HEK293 (cell line): ENCODE results near the gene GPR35.

Source experiments
- CTCF ChIA-PET: fragments of 350-600 bp; formaldehyde crosslinking; extraction: SDS; loops from one replicate; lab custom pipeline; 2021; ENCODE audit warnings: antibody characterized with exemption; lab: Yijun Ruan, JAX
- POLR2A ChIA-PET: fragments of 300-600 bp; formaldehyde crosslinking; extraction: SDS; loops from one replicate; lab custom pipeline; 2020; ENCODE audit warnings: antibody characterized with exemption, inconsistent platforms; lab: Yijun Ruan, JAX
- H3K27ac ChIP-seq: fragments of 200-500 bp; sonication (Bioruptor generic); 2 replicates; pipeline ENCODE4 v1.5.1; 2014; ENCODE audit warnings: low read depth, low read length, control low read depth, inconsistent platforms; ENCODE audit errors: extremely low read depth
- H3K36me3 ChIP-seq, 2 experiments: fragments of 200-500 bp in 1 of 2; sonication (Bioruptor generic) in 1 of 2; 1 replicate in 1 of 2; 2 replicates in 1 of 2; pipeline ENCODE4 v1.5.1; 2014 to 2017; ENCODE audit warnings: inconsistent platforms in 2 of 2, low read length in 2 of 2; ENCODE audit not compliant: control insufficient read depth in 2 of 2, insufficient read depth in 1 of 2
- H3K4me1 ChIP-seq: fragments of 200-500 bp; sonication (Bioruptor generic); 2 replicates; pipeline ENCODE4 v1.5.1; 2014; ENCODE audit warnings: mild to moderate bottlenecking, low read length, inconsistent platforms; ENCODE audit not compliant: control insufficient read depth, insufficient read depth
- H3K4me3 ChIP-seq: 2 replicates; pipeline ENCODE4 v1.5.1; 2011; ENCODE audit warnings: low read depth, mild to moderate bottlenecking, control low read depth, low read length, moderate library complexity
- H3K9me3 ChIP-seq: fragments of 200-500 bp; sonication (Bioruptor generic); 2 replicates; pipeline ENCODE4 v1.5.1; 2014; ENCODE audit warnings: low read depth, low read length, inconsistent platforms; ENCODE audit not compliant: control insufficient read depth, insufficient read depth
- BCL11B ChIP-seq: fragments of 450-650 bp; formaldehyde crosslinking; IDR thresholded peaks from 2 replicates; pipeline ENCODE4 v1.5.1; 2016; ENCODE audit warnings: low read depth, missing biosample characterization, missing genetic modification characterization
- HOXC10 ChIP-seq: sonication (generic); formaldehyde crosslinking; IDR thresholded peaks from 2 replicates; pipeline ENCODE4 v1.8.1; 2023; ENCODE audit warnings: mild to moderate bottlenecking, missing genetic modification reagents
- OSR2 ChIP-seq: fragments of 450-650 bp; formaldehyde crosslinking; IDR thresholded peaks from 2 replicates; pipeline ENCODE4 v1.5.1; 2016; ENCODE audit warnings: missing biosample characterization, missing genetic modification characterization
- REPIN1 ChIP-seq: fragments of 450-650 bp; formaldehyde crosslinking; IDR thresholded peaks from 2 replicates; pipeline ENCODE4 v1.5.1; 2017; ENCODE audit warnings: missing biosample characterization, missing genetic modification characterization, low read depth
- YY1 ChIP-seq: fragments of 450-650 bp; formaldehyde crosslinking; IDR thresholded peaks from 2 replicates; pipeline ENCODE4 v1.5.1; 2018; ENCODE audit warnings: missing biosample characterization, missing genetic modification characterization
- YY2 ChIP-seq: fragments of 450-650 bp; formaldehyde crosslinking; IDR thresholded peaks from 2 replicates; pipeline ENCODE4 v1.5.1; 2016; ENCODE audit warnings: missing biosample characterization, missing genetic modification characterization
- ZBTB1 ChIP-seq: fragments of 450-650 bp; formaldehyde crosslinking; IDR thresholded peaks from 2 replicates; pipeline ENCODE4 v1.5.1; 2016; ENCODE audit warnings: missing biosample characterization, missing genetic modification characterization
- ZNF132 ChIP-seq: fragments of 450-650 bp; formaldehyde crosslinking; IDR thresholded peaks from 2 replicates; pipeline ENCODE4 v1.5.1; 2017; ENCODE audit warnings: missing biosample characterization, missing genetic modification characterization, borderline replicate concordance
- ZNF133 ChIP-seq: fragments of 450-650 bp; formaldehyde crosslinking; IDR thresholded peaks from 2 replicates; pipeline ENCODE4 v1.5.1; 2016; ENCODE audit warnings: missing biosample characterization, missing genetic modification characterization
- ZNF221 ChIP-seq: fragments of 450-650 bp; formaldehyde crosslinking; IDR thresholded peaks from 2 replicates; pipeline ENCODE4 v1.5.1; 2017; ENCODE audit warnings: missing biosample characterization, missing genetic modification characterization, borderline replicate concordance
- ZNF239 ChIP-seq: fragments of 450-650 bp; formaldehyde crosslinking; IDR thresholded peaks from 2 replicates; pipeline ENCODE4 v1.5.1; 2016; ENCODE audit warnings: missing biosample characterization, missing genetic modification characterization
- ZNF366 ChIP-seq: fragments of 450-650 bp; formaldehyde crosslinking; conservative IDR thresholded peaks from 2 replicates; pipeline ENCODE4 v1.5.1; 2016; ENCODE audit warnings: missing biosample characterization, missing genetic modification characterization
- ZNF473 ChIP-seq: fragments of 450-650 bp; formaldehyde crosslinking; IDR thresholded peaks from 2 replicates; pipeline ENCODE4 v1.5.1; 2017; ENCODE audit warnings: missing biosample characterization, missing genetic modification characterization
- ZNF529 ChIP-seq: fragments of 450-650 bp; formaldehyde crosslinking; IDR thresholded peaks from 2 replicates; pipeline ENCODE4 v1.5.1; 2017; ENCODE audit warnings: missing genetic modification characterization, missing biosample characterization; ENCODE audit not compliant: insufficient replicate concordance
- ZNF585B ChIP-seq: fragments of 450-650 bp; formaldehyde crosslinking; IDR thresholded peaks from 2 replicates; pipeline ENCODE4 v1.5.1; 2016; ENCODE audit warnings: missing biosample characterization, missing genetic modification characterization
- ZNF623 ChIP-seq: fragments of 450-650 bp; formaldehyde crosslinking; IDR thresholded peaks from 2 replicates; pipeline ENCODE4 v1.5.1; 2016; ENCODE audit warnings: missing biosample characterization, missing genetic modification characterization
- ZNF629 ChIP-seq: fragments of 450-650 bp; formaldehyde crosslinking; IDR thresholded peaks from 2 replicates; pipeline ENCODE4 v1.5.1; 2017; ENCODE audit warnings: missing biosample characterization, missing genetic modification characterization
- ZSCAN30 ChIP-seq: fragments of 450-650 bp; IDR thresholded peaks from 2 replicates; pipeline ENCODE4 v1.5.1; 2018; ENCODE audit warnings: missing biosample characterization, mild to moderate bottlenecking, missing genetic modification characterization, moderate library complexity
- TF ChIP-seq, protein P1 (sequence below): fragments of 450-650 bp; formaldehyde crosslinking; IDR thresholded peaks from 2 replicates; pipeline ENCODE4 v1.5.1; 2017; ENCODE audit warnings: missing biosample characterization, missing genetic modification characterization
- TF ChIP-seq, protein P2 (sequence below): fragments of 450-650 bp; IDR thresholded peaks from 2 replicates; pipeline ENCODE4 v1.5.1; 2018; ENCODE audit warnings: missing biosample characterization, missing genetic modification characterization
- TF ChIP-seq, protein P3 (sequence below): fragments of 450-650 bp; formaldehyde crosslinking; IDR thresholded peaks from 2 replicates; pipeline ENCODE4 v1.5.1; 2016; ENCODE audit warnings: missing biosample characterization, missing genetic modification characterization
- TF ChIP-seq, protein P4 (sequence below): fragments of 450-650 bp; formaldehyde crosslinking; IDR thresholded peaks from 2 replicates; pipeline ENCODE4 v1.5.1; 2017; ENCODE audit warnings: missing biosample characterization, missing genetic modification characterization

The GPR35 gene

DNA sequence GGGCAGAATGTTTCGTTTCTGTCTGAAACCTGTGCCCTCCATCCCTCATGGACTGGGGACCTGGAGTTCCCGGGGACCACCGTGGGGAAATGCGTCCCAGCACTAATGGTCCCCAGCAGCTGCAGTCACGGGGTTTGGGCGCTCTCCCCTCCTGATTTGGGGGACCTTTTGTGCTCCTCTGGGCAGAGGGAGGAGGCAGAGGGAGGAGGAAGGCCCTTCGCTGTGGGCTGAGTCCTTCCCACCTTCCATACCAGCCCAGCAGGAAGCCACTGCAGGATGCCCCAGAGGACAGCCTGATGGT is 3.2 kb downstream of the GPR35 start:
- no peak overlapping the region for H3K27ac ChIP-seq
- TF ChIP-seq, protein P1, sequence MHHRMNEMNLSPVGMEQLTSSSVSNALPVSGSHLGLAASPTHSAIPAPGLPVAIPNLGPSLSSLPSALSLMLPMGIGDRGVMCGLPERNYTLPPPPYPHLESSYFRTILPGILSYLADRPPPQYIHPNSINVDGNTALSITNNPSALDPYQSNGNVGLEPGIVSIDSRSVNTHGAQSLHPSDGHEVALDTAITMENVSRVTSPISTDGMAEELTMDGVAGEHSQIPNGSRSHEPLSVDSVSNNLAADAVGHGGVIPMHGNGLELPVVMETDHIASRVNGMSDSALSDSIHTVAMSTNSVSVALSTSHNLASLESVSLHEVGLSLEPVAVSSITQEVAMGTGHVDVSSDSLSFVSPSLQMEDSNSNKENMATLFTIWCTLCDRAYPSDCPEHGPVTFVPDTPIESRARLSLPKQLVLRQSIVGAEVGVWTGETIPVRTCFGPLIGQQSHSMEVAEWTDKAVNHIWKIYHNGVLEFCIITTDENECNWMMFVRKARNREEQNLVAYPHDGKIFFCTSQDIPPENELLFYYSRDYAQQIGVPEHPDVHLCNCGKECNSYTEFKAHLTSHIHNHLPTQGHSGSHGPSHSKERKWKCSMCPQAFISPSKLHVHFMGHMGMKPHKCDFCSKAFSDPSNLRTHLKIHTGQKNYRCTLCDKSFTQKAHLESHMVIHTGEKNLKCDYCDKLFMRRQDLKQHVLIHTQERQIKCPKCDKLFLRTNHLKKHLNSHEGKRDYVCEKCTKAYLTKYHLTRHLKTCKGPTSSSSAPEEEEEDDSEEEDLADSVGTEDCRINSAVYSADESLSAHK (tag by site-specific recombination): no peak
- TF ChIP-seq YY1 (tag by site-specific recombination): no peak
- TF ChIP-seq ZBTB1: no peak
- no peak for TF ChIP-seq ZNF239 (tag by site-specific recombination)
- TF ChIP-seq, protein P2, sequence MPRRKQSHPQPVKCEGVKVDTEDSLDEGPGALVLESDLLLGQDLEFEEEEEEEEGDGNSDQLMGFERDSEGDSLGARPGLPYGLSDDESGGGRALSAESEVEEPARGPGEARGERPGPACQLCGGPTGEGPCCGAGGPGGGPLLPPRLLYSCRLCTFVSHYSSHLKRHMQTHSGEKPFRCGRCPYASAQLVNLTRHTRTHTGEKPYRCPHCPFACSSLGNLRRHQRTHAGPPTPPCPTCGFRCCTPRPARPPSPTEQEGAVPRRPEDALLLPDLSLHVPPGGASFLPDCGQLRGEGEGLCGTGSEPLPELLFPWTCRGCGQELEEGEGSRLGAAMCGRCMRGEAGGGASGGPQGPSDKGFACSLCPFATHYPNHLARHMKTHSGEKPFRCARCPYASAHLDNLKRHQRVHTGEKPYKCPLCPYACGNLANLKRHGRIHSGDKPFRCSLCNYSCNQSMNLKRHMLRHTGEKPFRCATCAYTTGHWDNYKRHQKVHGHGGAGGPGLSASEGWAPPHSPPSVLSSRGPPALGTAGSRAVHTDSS: no peak
- TF ChIP-seq ZNF133: no peak
- no peak for TF ChIP-seq HOXC10 (CRISPR knock-in tag)
- no peak for TF ChIP-seq ZSCAN30
- no peak for TF ChIP-seq ZNF132 (tag by site-specific recombination)
- TF ChIP-seq ZNF473 (tag by site-specific recombination): no peak
- TF ChIP-seq OSR2 (tag by site-specific recombination): no peak
- TF ChIP-seq, protein P3, sequence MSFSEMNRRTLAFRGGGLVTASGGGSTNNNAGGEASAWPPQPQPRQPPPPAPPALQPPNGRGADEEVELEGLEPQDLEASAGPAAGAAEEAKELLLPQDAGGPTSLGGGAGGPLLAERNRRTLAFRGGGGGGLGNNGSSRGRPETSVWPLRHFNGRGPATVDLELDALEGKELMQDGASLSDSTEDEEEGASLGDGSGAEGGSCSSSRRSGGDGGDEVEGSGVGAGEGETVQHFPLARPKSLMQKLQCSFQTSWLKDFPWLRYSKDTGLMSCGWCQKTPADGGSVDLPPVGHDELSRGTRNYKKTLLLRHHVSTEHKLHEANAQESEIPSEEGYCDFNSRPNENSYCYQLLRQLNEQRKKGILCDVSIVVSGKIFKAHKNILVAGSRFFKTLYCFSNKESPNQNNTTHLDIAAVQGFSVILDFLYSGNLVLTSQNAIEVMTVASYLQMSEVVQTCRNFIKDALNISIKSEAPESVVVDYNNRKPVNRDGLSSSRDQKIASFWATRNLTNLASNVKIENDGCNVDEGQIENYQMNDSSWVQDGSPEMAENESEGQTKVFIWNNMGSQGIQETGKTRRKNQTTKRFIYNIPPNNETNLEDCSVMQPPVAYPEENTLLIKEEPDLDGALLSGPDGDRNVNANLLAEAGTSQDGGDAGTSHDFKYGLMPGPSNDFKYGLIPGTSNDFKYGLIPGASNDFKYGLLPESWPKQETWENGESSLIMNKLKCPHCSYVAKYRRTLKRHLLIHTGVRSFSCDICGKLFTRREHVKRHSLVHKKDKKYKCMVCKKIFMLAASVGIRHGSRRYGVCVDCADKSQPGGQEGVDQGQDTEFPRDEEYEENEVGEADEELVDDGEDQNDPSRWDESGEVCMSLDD (tag by site-specific recombination): no peak
- no peak for TF ChIP-seq YY2 (tag by site-specific recombination)
- CTCF ChIA-PET: no interaction called here
- POLR2A ChIA-PET: no interaction called here
- no peaks in the 10 kb centered on the region for H3K9me3 ChIP-seq
- no peak overlapping the region for H3K4me3 ChIP-seq
- H3K4me1 ChIP-seq: no peaks in the 10 kb centered on the region
- H3K36me3 ChIP-seq: no peaks in the 10 kb centered on the region

DNA sequence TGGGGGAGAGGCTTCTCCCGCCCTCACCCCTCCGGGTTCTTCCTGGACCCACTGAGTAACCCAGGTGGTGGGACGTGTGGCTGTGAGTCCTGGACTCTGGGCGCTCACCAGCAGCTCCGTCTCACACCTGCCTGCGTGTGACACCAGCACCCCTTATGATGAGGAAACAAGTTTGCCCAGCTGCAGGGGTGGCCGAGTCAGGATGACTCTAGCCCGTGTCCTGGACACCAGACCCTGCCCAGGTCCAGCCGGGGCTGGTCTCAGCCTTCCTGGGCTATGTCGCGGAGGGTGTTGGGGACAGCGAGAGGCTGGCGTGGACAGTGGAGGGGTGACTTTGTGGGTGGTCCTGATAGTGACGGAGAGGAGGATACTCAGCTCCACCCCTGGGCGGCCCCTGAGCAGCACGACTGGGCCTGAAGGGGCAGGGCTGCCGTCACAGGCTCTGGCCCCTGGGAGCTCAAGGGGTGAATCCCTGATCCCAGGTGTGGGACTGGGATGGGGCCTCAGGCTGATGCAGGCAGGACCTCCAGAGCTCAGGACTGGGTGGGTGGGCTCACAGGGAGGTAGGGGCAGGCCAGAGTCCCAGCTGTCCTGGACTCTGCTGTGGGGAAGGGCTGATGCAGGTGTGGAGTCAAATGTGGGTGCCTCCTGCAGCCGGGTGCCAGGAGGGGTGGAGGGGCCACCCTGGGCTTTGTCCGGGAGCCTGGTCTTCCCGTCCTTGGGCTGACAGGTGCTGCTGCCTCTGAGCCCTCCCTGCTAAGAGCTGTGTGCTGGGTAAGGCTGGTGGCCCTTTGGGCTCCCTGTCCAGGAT is 3.7 kb downstream of the GPR35 start:
- ChIA-PET CTCF (no interaction called here), POLR2A (interaction anchor here (0.8 kb wide), 1 partner anchor 15 kb away, joined by 4 read pairs; no protein-coding TSS in a partner anchor)
- Histone ChIP-seq H3K4me3 (no peak overlapping the region), H3K4me1 (no peaks in the 10 kb centered on the region), H3K9me3 (no peaks in the 10 kb centered on the region), H3K27ac (no peak overlapping the region), H3K36me3 (no peaks in the 10 kb centered on the region)
- TF ChIP-seq, protein P4, sequence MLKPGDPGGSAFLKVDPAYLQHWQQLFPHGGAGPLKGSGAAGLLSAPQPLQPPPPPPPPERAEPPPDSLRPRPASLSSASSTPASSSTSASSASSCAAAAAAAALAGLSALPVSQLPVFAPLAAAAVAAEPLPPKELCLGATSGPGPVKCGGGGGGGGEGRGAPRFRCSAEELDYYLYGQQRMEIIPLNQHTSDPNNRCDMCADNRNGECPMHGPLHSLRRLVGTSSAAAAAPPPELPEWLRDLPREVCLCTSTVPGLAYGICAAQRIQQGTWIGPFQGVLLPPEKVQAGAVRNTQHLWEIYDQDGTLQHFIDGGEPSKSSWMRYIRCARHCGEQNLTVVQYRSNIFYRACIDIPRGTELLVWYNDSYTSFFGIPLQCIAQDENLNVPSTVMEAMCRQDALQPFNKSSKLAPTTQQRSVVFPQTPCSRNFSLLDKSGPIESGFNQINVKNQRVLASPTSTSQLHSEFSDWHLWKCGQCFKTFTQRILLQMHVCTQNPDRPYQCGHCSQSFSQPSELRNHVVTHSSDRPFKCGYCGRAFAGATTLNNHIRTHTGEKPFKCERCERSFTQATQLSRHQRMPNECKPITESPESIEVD: no peak
- TF ChIP-seq ZNF221 (tag by site-specific recombination) (no peak), ZNF585B (tag by site-specific recombination) (no peak), BCL11B (tag by site-specific recombination) (no peak), ZNF623 (tag by site-specific recombination) (no peak), REPIN1 (no peak), ZNF529 (tag by site-specific recombination) (no peak), ZNF366 (no peak), ZNF629 (tag by site-specific recombination) (no peak)
